KBM-7 (cell line): ENCODE results near the gene CD72.
"Not testable (repeated sequence)": the region's sequence is repeated elsewhere in the genome, so short reads cannot be mapped to it uniquely, and the experiment has no call there.

Experiments used
- DNase-seq: peaks from one replicate; pipeline ENCODE4 v3.0.0-alpha.2; 2015
- in situ Hi-C: fragments of 300-500 bp; cut with MboI; formaldehyde crosslinking; loops from 2 replicates; pipeline ENCODE4 v1.14.3; 2020; ENCODE audit warnings: low sequenced_read_pairs, low pct_unique_long_range_greater_than_20kb, mixed read lengths

Gene CD72

GRCh38 chr9:35628389-35628991, 10.3 kb upstream of the CD72 start:
- no peak for DNase-seq

DNA sequence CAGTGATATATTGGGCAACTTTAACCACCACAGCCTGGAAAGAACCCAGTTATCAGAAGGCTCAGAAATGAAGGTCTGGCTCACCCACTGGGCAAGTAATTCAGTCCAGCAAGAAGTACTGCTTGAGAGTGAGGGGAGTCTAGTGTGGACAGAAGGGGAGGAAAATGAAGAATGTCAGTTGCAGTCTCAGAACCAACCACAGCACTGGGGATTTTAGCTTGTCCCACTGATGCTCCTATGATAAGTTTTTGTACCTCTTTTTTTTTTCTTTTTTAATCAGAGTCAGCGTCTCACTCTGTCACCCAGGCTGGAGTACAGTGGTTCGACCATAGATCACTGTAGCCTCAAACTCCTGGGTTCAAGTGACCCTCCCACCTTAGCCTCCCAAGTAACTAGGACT, 9.4 kb upstream of the CD72 start:
- in situ Hi-C loops, result no loop called here
- DNase-seq, result no peak

More at GRCh38 chr9:35628389-35628991, 10.3 kb upstream of the CD72 start:
- in situ Hi-C loops, result no loop called here

DNA sequence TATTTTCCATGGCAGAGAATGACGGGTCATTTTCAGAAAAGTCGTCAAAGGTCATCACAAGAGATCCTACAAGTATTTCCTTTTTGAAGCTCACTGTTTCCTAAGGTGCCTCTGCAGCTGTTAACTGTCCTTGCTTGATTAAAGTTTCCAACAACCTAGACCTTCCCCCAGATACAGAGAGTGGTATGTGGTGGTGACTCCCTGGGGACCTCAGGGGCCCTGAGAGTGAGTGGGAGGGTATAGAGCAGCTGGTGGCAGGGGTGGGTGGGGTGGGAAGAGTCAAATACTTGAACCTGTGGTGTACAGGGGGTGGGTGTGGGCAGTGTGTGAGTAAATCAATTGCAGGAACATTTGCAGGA, 1.6 kb upstream of the CD72 start:
- in situ Hi-C loops, result no loop called here
- DNase-seq, result no peak

DNA sequence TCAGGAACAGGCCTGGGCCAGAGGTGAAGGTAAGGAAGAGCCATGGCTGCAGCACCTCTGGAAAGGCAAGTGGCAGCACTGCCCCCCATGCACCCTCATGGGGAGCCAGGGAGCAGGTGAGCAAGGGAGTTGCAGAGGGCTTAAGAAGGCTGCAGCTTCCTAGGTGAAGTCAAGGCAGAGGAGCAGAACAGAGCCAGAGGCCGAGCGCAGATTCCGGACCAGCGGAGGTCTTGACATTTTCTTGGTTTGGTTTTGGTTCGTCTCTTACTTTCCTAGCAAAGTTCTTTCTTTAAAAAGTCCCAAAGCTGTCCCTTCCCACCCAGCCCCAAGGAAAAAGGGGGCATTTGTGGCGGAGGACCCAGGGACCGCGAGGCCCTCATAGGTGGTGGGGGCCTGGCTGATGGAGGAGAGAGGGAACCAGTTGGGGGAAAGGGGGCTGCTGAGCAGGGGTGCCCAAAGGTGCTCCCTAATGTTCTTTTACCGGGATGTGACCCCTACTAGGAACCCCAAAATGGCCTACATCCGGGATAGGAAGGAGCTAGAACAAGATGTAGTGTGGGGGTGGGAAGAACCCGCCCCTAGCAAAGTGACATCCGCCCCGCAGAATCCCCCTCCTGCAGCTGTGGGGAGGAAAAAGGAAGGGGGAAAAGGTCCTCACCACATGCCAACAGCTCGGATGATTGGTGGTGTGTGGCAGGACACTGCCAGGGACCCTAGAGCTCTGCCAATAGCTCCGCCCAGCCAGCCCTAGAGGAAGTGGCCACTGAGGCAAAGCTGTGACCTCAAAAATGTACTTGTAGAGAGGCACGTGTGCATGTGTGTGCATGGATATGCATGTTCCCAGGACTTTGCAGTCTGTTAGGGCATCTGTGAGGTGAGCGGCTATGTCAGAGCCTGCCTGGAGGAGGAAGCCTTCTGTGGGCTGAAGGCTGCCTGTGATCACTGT, 914 bp upstream of the CD72 start:
- in situ Hi-C loops, result no loop called here

GRCh38 chr9:35617548-35617947, 665 bp downstream of the CD72 start:
- no peak for DNase-seq
- in situ Hi-C loops, result no loop called here

More for the DNA sequence above, 914 bp upstream of the CD72 start:
- peak; percentile 93 for DNase-seq

DNA sequence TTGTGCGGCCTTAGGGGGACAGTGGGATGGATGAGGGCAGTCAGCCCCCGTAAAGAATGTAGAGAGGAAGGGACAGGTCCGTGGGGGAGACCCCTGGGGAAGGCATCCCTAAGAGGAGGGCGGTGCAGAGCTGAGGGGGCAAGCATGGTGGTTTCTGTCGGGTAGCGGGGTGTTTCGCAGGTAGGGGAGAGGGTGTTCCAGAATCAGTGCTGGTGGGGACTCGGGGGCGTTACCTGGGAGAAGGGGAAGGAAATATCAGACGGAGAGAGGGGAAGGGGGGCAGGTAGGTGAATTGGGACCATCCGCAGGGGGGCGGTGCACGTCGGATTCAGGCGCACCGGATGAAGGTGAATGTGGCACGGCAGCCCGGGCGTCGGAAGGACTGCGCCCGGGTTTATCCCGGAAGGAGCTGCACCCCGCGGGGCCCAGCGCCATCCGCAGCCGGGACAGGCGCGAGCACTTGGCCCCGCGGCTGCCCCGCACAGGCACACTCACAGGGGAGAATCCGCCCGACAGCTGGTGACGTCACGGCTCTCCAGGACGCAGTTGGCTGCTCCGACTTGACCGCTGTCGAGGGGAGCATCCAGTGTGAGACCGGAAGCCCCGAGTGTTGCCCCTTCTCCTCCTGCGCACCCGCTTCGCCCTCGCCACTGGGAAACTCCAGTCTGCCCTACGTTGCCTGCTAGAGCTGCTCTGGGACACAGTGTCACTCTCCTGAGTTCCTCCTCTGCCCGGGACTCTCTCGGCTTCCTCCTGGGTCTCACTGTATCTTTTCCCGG, 1.3 kb downstream of the CD72 start:
- DNase-seq, result peak; percentile 57
- in situ Hi-C loops, result no loop called here

- no peak for DNase-seq
- in situ Hi-C loops, result no loop called here
Observed at GRCh38 chr9:35615981-35616680, 2.1 kb downstream of the CD72 start.

DNA sequence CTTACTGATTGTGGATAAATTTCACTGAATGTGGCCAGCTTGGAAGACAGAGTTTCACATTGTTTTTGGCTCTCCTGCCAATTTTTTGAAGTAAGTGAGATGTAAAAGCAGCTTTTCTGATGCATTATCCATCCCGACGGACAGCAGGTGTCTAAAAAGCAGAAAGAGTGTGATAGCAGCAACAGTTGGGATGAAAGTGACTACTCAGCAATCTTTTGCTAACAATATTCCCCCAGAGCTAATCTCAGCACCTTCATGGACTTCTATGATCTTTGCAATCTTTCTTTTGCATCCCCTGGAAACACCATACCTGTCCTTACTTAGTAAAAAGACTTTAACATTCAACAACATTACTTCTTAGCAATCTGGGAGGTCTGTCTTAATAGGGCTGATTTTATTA, 5.4 kb downstream of the CD72 start:
- no peak for DNase-seq
- in situ Hi-C loops, result no loop called here

GRCh38 chr9:35612066-35612465, 6.1 kb downstream of the CD72 start:
- DNase-seq, in situ Hi-C loops: not testable (repeated sequence)

DNA sequence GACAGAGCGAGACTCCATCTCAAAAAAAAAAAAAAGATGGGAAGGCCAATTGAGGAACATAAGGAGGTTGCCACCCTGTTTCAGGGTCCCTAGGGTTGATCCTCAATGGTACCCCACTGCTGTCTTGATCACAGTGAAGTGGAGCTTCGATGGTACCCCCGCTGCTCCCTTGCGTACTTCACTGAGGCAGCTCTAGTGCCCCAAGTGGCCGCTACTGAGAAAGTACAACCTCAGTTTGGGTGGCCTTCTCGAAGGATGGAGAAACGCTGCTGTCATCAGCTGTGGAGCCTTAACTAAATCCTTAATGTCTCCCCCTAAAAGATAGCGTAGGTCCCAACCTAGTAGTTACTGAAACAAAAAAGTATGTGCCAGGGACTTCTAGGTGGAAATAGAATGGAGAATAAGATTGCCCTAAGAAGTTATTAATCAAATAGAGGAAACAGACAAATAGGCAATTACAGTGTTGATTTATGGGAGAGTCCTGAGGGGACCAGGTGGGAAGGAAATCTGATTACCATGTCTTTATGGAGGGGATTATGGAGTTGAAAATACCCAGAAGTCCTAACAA, 6.9 kb downstream of the CD72 start:
- in situ Hi-C loops, result no loop called here
- DNase-seq, result peak; percentile 49

- in situ Hi-C loops, result no loop called here
- no peak for DNase-seq
Observed at GRCh38 chr9:35609820-35610163, 8.4 kb downstream of the CD72 start.

- in situ Hi-C loops, result no loop called here
- no peak for DNase-seq
Observed at GRCh38 chr9:35609001-35609819, 9.0 kb downstream of the CD72 start.

GRCh38 chr9:35608221-35608620, 10.0 kb downstream of the CD72 start:
- no peak for DNase-seq
- in situ Hi-C loops, result no loop called here

DNA sequence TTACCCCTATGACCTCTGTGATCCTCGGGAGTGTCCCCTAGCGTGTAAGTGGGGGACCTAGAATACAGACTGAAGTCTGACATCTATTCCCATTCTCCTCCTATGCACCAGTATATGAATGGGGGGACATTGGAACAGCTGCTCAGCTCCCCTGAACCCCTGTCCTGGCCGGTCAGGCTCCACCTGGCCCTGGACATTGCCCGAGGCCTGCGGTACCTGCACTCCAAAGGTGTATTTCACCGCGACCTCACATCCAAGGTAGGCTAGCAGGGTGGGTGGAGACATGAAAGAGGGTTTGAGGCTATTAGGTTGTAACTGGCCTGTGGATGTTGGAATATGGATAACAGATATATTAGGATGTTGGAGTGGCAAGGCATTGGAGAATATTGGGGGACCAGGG, 11.5 kb downstream of the CD72 start:
- no peak for DNase-seq
- in situ Hi-C loops, result no loop called here

GRCh38 chr9:35606138-35606504, 12.1 kb downstream of the CD72 start:
- no peak for DNase-seq
- in situ Hi-C loops, result no loop called here

DNA sequence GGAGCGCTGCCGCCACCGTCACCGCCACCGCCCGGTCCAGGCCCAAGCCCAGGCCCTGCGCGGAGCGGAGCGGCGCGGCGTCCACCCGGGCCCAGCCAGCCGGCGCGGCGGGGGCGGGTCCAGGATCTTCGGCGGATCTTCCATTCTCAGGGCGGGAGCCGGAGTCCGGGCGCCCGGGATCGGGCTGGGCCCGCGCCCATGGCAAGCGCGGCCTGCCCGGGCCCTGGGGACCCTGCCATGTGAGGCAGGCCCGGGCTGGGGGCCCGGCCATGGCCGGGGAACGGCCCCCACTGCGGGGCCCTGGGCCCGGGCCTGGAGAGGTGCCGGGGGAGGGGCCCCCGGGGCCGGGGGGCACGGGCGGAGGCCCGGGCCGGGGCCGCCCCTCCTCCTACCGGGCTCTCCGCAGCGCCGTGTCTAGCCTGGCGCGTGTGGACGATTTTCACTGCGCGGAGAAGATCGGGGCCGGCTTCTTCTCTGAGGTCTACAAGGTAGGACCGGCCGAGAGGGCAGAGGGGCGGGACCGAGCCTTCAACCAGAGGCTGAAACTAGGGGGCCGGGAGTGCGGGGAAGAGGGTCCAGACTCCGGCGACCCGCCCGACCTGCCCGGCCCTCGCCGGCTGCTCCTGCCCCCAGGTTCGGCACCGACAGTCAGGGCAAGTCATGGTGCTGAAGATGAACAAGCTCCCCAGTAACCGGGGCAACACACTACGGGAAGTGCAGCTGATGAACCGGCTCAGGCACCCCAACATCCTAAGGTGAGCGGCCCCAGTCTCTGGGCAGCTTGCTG, 12.7 kb downstream of the CD72 start:
- peak; percentile 24 for DNase-seq
- in situ Hi-C loops, result no loop called here

DNA sequence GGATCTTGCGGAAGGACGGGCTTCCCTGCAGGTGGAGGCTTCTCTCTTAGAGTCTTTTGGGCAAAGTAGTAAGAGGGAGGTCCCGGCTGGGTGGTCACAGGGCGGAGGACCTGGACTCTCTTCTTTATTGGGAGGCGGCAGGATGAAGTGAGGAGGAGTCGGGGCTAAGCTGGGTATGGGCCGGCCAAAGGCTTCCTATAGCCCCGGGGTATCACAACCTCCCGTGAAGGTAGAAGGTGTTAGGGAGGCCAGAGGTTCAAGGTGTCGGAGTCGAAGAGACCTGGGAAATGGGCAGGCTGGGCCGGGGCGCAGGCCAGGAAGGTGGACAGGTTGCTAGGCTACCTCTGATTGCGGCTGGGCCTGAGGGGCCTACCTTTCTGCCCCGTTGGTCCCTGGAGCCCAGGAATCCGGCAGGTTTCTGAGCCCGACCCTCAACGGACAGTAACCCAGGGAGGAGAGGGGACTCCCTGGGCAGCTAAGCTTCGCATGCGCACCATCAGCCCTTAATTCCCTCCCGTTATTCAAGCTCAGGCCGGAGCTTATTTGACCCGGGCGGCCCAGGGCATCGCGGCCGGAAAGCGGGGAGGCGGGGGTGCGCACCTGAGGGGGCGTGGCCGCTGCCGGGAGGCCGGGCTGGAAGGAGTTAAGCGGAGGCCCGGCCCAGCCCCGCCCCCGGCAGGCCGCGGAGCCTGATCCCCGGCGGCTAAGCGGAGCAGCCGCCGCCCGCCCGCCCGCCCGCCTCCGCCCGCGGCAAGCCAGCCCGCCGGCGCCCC, 13.4 kb downstream of the CD72 start, which contains the start of gene TESK1:
TSS of gene TESK1 (plus strand) at position 685 of the 773 bp plus-strand sequence. CDS start 358 bp downstream, outside the sequence.
- in situ Hi-C loops, result no loop called here
- peak; percentile 63 for DNase-seq
